Fibroblast of lung (primary cell): ENCODE results near the gene JAG1. TPM values are rescaled to one million over a fixed set of nuclear protein-coding genes. Genes with fewer than 3 reads are reported as not detected.
A peak's percentile ranks its signal among the peaks of the same experiment; 100 is the strongest.
"Not testable (repeated sequence)": the region's sequence is repeated elsewhere in the genome, so short reads cannot be mapped to it uniquely, and the experiment has no call there.

Experiments used
- DNase-seq, 2 donors: peaks; one replicate each; pipeline versions ENCODE4 v3.0.0 to v3.0.0-alpha.2; 2010; ENCODE audit warnings: low read depth in 2 of 2
- H2AFZ ChIP-seq: 2 replicates; pipeline ENCODE4 v1.5.1; 2012; ENCODE audit warnings: low read length, control low read depth, inconsistent platforms
- H3K27ac ChIP-seq: 2 replicates; pipeline ENCODE4 v1.5.1; 2011; ENCODE audit warnings: low read length, control low read depth; ENCODE audit not compliant: insufficient read depth
- H3K27me3 ChIP-seq: 2 replicates; pipeline ENCODE4 v1.5.1; 2011; ENCODE audit warnings: mild to moderate bottlenecking, low read length; ENCODE audit not compliant: control insufficient read depth, insufficient read depth
- H3K36me3 ChIP-seq: 2 replicates; pipeline ENCODE4 v1.5.1; 2011; ENCODE audit warnings: low read length; ENCODE audit not compliant: control insufficient read depth, insufficient read depth
- H3K4me1 ChIP-seq: 2 replicates; pipeline ENCODE4 v1.5.1; 2011; ENCODE audit warnings: low read length; ENCODE audit not compliant: control insufficient read depth, insufficient read depth; ENCODE audit errors: extremely low read depth
- H3K4me2 ChIP-seq: 2 replicates; pipeline ENCODE4 v1.5.1; 2011; ENCODE audit warnings: low read length, control low read depth; ENCODE audit not compliant: insufficient read depth; ENCODE audit errors: extremely low read depth
- H3K4me3 ChIP-seq, 4 experiments: fragments of 200-600 bp in 1 of 4; sonication (generic) in 1 of 4; replicated peaks in 1 of 4; 2 replicates each; pipeline ENCODE4 v1.5.1; 2011 to 2016; ENCODE audit warnings: low read length in 4 of 4, low read depth in 3 of 4, mild to moderate bottlenecking in 3 of 4, control low read depth in 2 of 4, inconsistent platforms in 1 of 4, mixed read lengths in 1 of 4; ENCODE audit not compliant: insufficient read depth in 1 of 4; ENCODE audit errors: control extremely low read depth in 1 of 4
- H3K79me2 ChIP-seq: 2 replicates; pipeline ENCODE4 v1.5.1; 2012; ENCODE audit warnings: mild to moderate bottlenecking, low read length, inconsistent platforms; ENCODE audit not compliant: control insufficient read depth, insufficient read depth
- H3K9ac ChIP-seq: 2 replicates; pipeline ENCODE4 v1.5.1; 2011; ENCODE audit warnings: mild to moderate bottlenecking, low read length, control low read depth; ENCODE audit not compliant: insufficient read depth
- H3K9me3 ChIP-seq: 2 replicates; pipeline ENCODE4 v1.5.1; 2012; ENCODE audit warnings: low read depth, low read length; ENCODE audit not compliant: control insufficient read depth, insufficient read depth
- H4K20me1 ChIP-seq: 2 replicates; pipeline ENCODE4 v1.5.1; 2011; ENCODE audit warnings: low read length; ENCODE audit not compliant: control insufficient read depth, insufficient read depth; ENCODE audit errors: extremely low read depth
- EZH2 ChIP-seq: IDR thresholded peaks from 2 replicates; pipeline ENCODE4 v1.5.1; 2012; ENCODE audit warnings: low read length, control low read depth, mild to moderate bottlenecking; ENCODE audit errors: missing control alignments
- polyA plus RNA-seq, 2 donors: library from polyadenylated mRNA; depleted of rRNA in 1 of 2; stranded (reverse) in 1 of 2; unstranded in 1 of 2; fragments of >200 nt; gene quantifications; 2 replicates each; pipeline ENCODE4 v1.2.1, GENCODE V29; 2011 to 2012; ENCODE audit warnings: missing spikeins in 1 of 2
- total RNA-seq: library from RNA; depleted of rRNA; stranded (reverse); fragments of >200 nt; gene quantifications from 2 replicates; pipeline ENCODE4 v1.2.1, GENCODE V29; 2014
- TF ChIP-seq, protein P1 (sequence below), 2 donors: IDR thresholded peaks in 1 of 2; conservative IDR thresholded peaks in 1 of 2; 1 replicate in 1 of 2; 2 replicates in 1 of 2; pipeline ENCODE4 v1.5.1; 2011 to 2012; ENCODE audit warnings: low read length in 2 of 2, control low read depth in 1 of 2, inconsistent platforms in 1 of 2, low read depth in 1 of 2, mild to moderate bottlenecking in 1 of 2

JAG1 gene
- total and polyA plus RNA-seq, 2 donors (not counting 1 experiment from before 2014, with no cell fraction given), result 16.3 to 57.3 TPM

DNA sequence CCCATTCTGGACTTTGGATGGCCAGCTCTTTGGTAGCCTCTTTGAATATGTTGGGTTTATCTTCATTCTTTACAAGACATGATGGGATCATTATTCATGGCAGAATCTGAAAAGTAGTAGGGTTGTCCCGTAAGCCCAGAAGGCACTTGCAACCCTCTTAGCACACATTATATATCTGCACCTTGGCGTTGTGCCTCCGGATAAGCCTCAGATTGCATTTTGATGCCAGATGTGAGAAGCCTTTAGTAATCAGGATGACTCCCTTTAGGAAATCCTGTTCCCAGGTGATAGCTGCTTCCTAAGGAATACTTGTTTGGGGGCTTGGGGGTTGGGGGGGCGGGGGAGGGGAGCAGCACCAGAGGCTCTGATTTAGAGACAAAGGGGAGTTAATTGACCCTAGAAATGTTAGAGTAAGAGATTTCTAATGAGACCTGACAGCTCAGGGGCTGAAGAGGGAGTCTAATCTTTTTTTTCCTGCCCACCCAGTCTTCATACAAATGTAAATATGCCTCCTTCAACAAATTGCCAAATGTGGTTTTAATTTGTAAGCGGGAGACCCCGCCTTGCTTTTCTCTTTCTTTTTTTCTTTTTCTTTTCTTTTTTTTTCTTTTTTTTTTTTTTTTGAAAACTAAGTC is 55.1 kb downstream of the JAG1 start:
- Histone ChIP-seq H3K9ac (no peak overlapping the region), H3K27me3 (no peaks in the 10 kb centered on the region), H3K4me3 (no peak overlapping the region), H4K20me1 (no peaks in the 10 kb centered on the region), H3K9me3 (no peaks in the 10 kb centered on the region), H3K4me1 (peaks cover 12% of the 10 kb centered on the region), H2AFZ (no peak overlapping the region), H3K4me2 (no peak overlapping the region), H3K27ac (no peak overlapping the region), H3K36me3 (no peaks in the 10 kb centered on the region), H3K79me2 (no peaks in the 10 kb centered on the region)
- TF ChIP-seq, protein P1, sequence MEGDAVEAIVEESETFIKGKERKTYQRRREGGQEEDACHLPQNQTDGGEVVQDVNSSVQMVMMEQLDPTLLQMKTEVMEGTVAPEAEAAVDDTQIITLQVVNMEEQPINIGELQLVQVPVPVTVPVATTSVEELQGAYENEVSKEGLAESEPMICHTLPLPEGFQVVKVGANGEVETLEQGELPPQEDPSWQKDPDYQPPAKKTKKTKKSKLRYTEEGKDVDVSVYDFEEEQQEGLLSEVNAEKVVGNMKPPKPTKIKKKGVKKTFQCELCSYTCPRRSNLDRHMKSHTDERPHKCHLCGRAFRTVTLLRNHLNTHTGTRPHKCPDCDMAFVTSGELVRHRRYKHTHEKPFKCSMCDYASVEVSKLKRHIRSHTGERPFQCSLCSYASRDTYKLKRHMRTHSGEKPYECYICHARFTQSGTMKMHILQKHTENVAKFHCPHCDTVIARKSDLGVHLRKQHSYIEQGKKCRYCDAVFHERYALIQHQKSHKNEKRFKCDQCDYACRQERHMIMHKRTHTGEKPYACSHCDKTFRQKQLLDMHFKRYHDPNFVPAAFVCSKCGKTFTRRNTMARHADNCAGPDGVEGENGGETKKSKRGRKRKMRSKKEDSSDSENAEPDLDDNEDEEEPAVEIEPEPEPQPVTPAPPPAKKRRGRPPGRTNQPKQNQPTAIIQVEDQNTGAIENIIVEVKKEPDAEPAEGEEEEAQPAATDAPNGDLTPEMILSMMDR (conservative IDR thresholded peaks at IDR 0.05 in 1 of 2, IDR thresholded peaks at IDR 0.05 in 1 of 2; ENCODE audit: low read depth in 1 of 2, low read length in 2 of 2), result no peak
- TF ChIP-seq EZH2, result no peak
- peak in 1 of 2 donors; percentile 64 for DNase-seq

DNA sequence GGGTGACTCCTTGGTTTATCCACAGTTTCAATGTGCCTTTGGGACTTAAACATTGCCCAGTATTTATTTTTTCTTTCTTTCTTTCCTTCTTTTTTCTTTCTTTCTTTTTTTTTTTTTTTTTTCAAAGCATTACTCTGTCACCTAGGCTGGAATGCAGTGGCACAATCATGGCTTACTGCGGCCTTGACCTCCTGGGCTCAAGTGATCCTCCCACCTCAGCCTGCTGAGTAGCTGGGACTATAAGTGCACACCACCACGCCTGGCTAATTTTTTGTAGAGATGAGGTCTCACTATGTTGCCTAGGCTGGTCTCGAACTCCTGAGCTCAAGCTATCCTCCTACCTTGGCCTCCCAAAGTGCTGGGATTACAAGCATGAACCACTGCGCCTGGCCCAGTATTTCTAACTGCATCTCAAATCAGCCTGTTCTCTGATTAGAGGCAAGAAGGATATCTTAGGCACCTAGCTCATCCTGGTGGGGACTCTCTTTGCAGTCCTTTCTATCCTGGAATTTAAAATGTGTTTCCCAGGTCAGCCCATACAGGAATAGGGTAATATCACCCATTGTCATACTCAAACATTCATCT is 56.2 kb downstream of the JAG1 start:
- not testable (repeated sequence) for H3K79me2 ChIP-seq, H2AFZ ChIP-seq, DNase-seq, H3K9ac ChIP-seq, H3K9me3 ChIP-seq, H3K4me2 ChIP-seq, H3K4me3 ChIP-seq, H4K20me1 ChIP-seq, H3K27ac ChIP-seq, H3K27me3 ChIP-seq, H3K36me3 ChIP-seq
- peaks cover 12% of the 10 kb centered on the region for H3K4me1 ChIP-seq

DNA sequence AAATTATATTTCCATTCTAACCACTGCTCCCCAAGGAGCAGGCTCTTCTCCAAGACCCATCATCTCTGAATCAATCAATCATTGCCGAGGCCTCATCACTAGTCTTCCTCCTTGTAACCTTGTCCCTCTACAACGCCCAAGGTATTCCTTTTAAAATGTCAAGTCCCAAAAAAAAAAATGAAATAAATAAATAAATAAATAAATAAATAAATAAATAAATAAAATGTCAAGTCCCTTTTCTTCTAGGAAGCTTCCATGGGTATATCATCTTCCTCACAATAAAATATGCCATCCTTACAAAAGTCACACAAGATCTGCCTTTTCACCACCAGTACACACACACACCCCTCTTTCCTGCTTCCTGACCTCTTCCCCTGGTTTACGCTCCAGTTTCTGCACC is 57.6 kb downstream of the JAG1 start:
- Histone ChIP-seq H4K20me1 (no peaks in the 10 kb centered on the region), H3K27ac (no peak overlapping the region), H3K36me3 (no peaks in the 10 kb centered on the region), H3K79me2 (no peaks in the 10 kb centered on the region), H3K9me3 (no peaks in the 10 kb centered on the region), H3K4me3 (no peak overlapping the region), H3K4me2 (no peak overlapping the region), H3K27me3 (no peaks in the 10 kb centered on the region), H3K9ac (no peak overlapping the region), H3K4me1 (peaks cover 9% of the 10 kb centered on the region), H2AFZ (no peak overlapping the region)
- no peak for DNase-seq
- TF ChIP-seq, protein P1 (conservative IDR thresholded peaks at IDR 0.05 in 1 of 2, IDR thresholded peaks at IDR 0.05 in 1 of 2; ENCODE audit: low read depth in 1 of 2, low read length in 2 of 2), result no peak
